Measurements from ENCODE around the gene LDAH.
A peak's percentile ranks its signal among the peaks of the same experiment; 100 is the strongest.

LDAH gene

GRCh38 chr2:20704886-20705285, 118.0 kb downstream of the LDAH start:
- Histone ChIP-seq H4K20me1 (peaks cover 0 to 30% (median 6%) of the 10 kb centered on the region in 11 experiments; a peak in 7 of 22 replicates), H3K4me2 (no peak overlapping the region), H3K4me1 (peaks cover 2 to 7% (median 4%) of the 10 kb centered on the region in 10 experiments; a peak in 19 of 20 replicates), H3K9ac (no peak overlapping the region), H3K27ac (no peak overlapping the region), H3K27me3 (no peaks in the 10 kb centered on the region), H3K9me3 (replicated peaks in 1 of 11) (no peaks in the 10 kb centered on the region), H3K4me3 (no peak overlapping the region), H3K36me3 (peaks cover 0 to 39% (median 12%) of the 10 kb centered on the region in 11 experiments; a peak in 15 of 22 replicates)
- no peak for TF ChIP-seq Cebpa-rat (IDR thresholded peaks at IDR 0.05)

DNA sequence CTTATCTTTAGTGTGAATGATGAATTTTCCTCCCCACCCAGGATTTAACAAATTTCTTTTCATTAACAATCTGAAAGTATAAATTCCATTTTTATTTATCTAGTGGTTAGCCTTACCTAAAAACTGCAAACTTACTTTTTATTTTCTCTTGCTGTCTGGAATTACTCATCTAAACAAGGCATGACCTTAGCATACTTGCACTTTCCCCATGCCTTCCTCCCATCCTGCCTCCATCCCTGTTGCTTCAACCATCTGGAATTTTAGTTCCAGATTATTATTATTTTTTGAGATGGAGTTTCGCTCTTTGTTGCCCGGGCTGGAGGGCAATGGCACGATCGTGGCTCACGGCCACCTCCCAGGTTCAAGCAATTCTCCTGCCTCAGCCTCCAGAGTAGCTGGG, 120.3 kb downstream of the LDAH start:
- no peak overlapping the region for H3K4me2 ChIP-seq
- H3K4me3 ChIP-seq = no peak overlapping the region
- H3K27ac ChIP-seq = no peak overlapping the region
- H3K36me3 ChIP-seq = peaks cover 9 to 53% (median 19%) of the 10 kb centered on the region in 11 experiments; a peak in 18 of 22 replicates
- no peaks in the 10 kb centered on the region for H3K9me3 ChIP-seq (replicated peaks in 1 of 11)
- no peaks in the 10 kb centered on the region for H3K27me3 ChIP-seq
- peaks cover 18 to 27% (median 22%) of the 10 kb centered on the region in 10 experiments for H3K4me1 ChIP-seq
- H3K9ac ChIP-seq = no peak overlapping the region
- TF ChIP-seq Cebpa-rat (IDR thresholded peaks at IDR 0.05) = no peak
- H4K20me1 ChIP-seq = peaks cover 0 to 10% (median 4%) of the 10 kb centered on the region in 11 experiments; a peak in 6 of 22 replicates

GRCh38 chr2:20698916-20699613, 123.8 kb downstream of the LDAH start:
- peak overlapping the region in 4 of 10 experiments; percentile 13 to 43 (median 29); a peak in 6 of 20 replicates for H3K4me3 ChIP-seq
- peaks cover 18 to 27% (median 22%) of the 10 kb centered on the region in 10 experiments for H3K4me1 ChIP-seq
- no peak for TF ChIP-seq Cebpa-rat (IDR thresholded peaks at IDR 0.05)
- peak overlapping the region in 5 of 11 experiments; percentile 32 to 60 (median 46); a peak in 9 of 22 replicates for H3K9ac ChIP-seq
- peaks cover 22 to 70% (median 43%) of the 10 kb centered on the region in 11 experiments for H3K36me3 ChIP-seq
- no peaks in the 10 kb centered on the region for H3K9me3 ChIP-seq (replicated peaks in 1 of 11)
- peak overlapping the region in 9 of 11 experiments; percentile 28 to 76 (median 40); a peak in 15 of 22 replicates for H3K27ac ChIP-seq
- H3K4me2 ChIP-seq = peak overlapping the region; percentile 65 to 80 (median 74)
- H3K27me3 ChIP-seq = no peaks in the 10 kb centered on the region
- peaks cover 0 to 9% (median 0%) of the 10 kb centered on the region in 11 experiments; a peak in 5 of 22 replicates for H4K20me1 ChIP-seq

- TF ChIP-seq Cebpa-rat (IDR thresholded peaks at IDR 0.05) = no peak
- H3K27me3 ChIP-seq = no peaks in the 10 kb centered on the region
- peaks cover 29 to 84% (median 50%) of the 10 kb centered on the region in 11 experiments for H3K36me3 ChIP-seq
- H3K4me3 ChIP-seq = no peak overlapping the region
- peaks cover 0 to 9% (median 0%) of the 10 kb centered on the region in 11 experiments; a peak in 5 of 22 replicates for H4K20me1 ChIP-seq
- H3K4me1 ChIP-seq = peaks cover 18 to 27% (median 22%) of the 10 kb centered on the region in 10 experiments
- H3K4me2 ChIP-seq = no peak overlapping the region
- no peak overlapping the region for H3K27ac ChIP-seq
- no peak overlapping the region for H3K9ac ChIP-seq
- no peaks in the 10 kb centered on the region for H3K9me3 ChIP-seq (replicated peaks in 1 of 11)
These were observed 125.5 kb downstream of the LDAH start for GRCh38 chr2:20697322-20697934.

- Histone ChIP-seq H3K27me3 (no peaks in the 10 kb centered on the region), H3K27ac (no peak overlapping the region), H3K4me3 (no peak overlapping the region), H3K36me3 (peaks cover 34 to 86% (median 55%) of the 10 kb centered on the region in 11 experiments), H3K4me2 (no peak overlapping the region), H3K9me3 (replicated peaks in 1 of 11) (no peaks in the 10 kb centered on the region), H3K4me1 (peaks cover 18 to 27% (median 22%) of the 10 kb centered on the region in 10 experiments), H4K20me1 (peaks cover 0 to 9% (median 0%) of the 10 kb centered on the region in 11 experiments; a peak in 5 of 22 replicates), H3K9ac (no peak overlapping the region)
- TF ChIP-seq Cebpa-rat (IDR thresholded peaks at IDR 0.05) = no peak
These were observed 126.5 kb downstream of the LDAH start for GRCh38 chr2:20696366-20696765.

DNA sequence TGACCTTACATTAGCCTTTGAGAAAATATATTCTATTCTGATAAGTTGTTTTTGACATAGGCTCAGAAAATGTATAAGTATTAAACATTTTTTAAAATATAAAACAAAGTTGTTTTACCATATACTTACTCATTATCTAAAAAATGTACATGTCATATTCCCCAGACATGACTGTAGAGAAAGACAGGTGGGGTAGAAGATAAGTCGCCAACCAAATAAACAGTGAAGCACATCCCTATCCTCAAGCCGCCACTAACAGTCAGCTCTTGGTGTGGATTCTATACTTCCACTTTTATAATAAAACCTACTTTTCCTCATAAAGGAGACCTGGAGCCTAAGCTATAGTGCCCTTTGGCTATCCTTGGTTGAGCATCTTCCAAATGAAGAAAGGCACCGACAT, 129.6 kb downstream of the LDAH start:
- H3K36me3 ChIP-seq = peaks cover 50 to 91% (median 67%) of the 10 kb centered on the region in 11 experiments
- H3K9me3 ChIP-seq (replicated peaks in 1 of 11) = peaks cover 0 to 13% (median 8%) of the 10 kb centered on the region in 11 experiments; a peak in 9 of 22 replicates
- H3K27ac ChIP-seq = no peak overlapping the region
- peaks cover 0 to 5% (median 3%) of the 10 kb centered on the region in 10 experiments; a peak in 15 of 20 replicates for H3K4me1 ChIP-seq
- no peak overlapping the region for H3K9ac ChIP-seq
- H3K27me3 ChIP-seq = no peaks in the 10 kb centered on the region
- no peak overlapping the region for H3K4me3 ChIP-seq
- H4K20me1 ChIP-seq = peaks cover 0 to 9% (median 0%) of the 10 kb centered on the region in 11 experiments; a peak in 5 of 22 replicates
- H3K4me2 ChIP-seq = no peak overlapping the region
- no peak for TF ChIP-seq Cebpa-rat (IDR thresholded peaks at IDR 0.05)

GRCh38 chr2:20692081-20692480, 130.8 kb downstream of the LDAH start:
- Histone ChIP-seq H3K27me3 (no peaks in the 10 kb centered on the region), H3K4me3 (no peak overlapping the region)
- TF ChIP-seq Cebpa-rat (IDR thresholded peaks at IDR 0.05) = no peak

GRCh38 chr2:20691076-20691734, 131.7 kb downstream of the LDAH start:
- no peak for TF ChIP-seq Cebpa-rat (IDR thresholded peaks at IDR 0.05)
- Histone ChIP-seq H3K9me3 (replicated peaks in 1 of 11) (peaks cover 0 to 13% (median 8%) of the 10 kb centered on the region in 11 experiments; a peak in 9 of 22 replicates), H3K4me1 (no peaks in the 10 kb centered on the region), H3K27me3 (no peaks in the 10 kb centered on the region), H3K9ac (no peak overlapping the region), H3K27ac (no peak overlapping the region), H3K36me3 (peaks cover 51 to 91% (median 75%) of the 10 kb centered on the region in 11 experiments), H3K4me3 (no peak overlapping the region), H4K20me1 (peaks cover 0 to 7% (median 0%) of the 10 kb centered on the region in 11 experiments; a peak in 5 of 22 replicates), H3K4me2 (no peak overlapping the region)

More at GRCh38 chr2:20692081-20692480, 130.8 kb downstream of the LDAH start:
- Histone ChIP-seq H3K4me1 (no peaks in the 10 kb centered on the region), H3K9ac (no peak overlapping the region), H3K4me2 (no peak overlapping the region), H4K20me1 (peaks cover 0 to 9% (median 0%) of the 10 kb centered on the region in 11 experiments; a peak in 5 of 22 replicates), H3K9me3 (replicated peaks in 1 of 11) (peaks cover 0 to 13% (median 8%) of the 10 kb centered on the region in 11 experiments; a peak in 9 of 22 replicates), H3K27ac (no peak overlapping the region), H3K36me3 (peaks cover 53 to 91% (median 75%) of the 10 kb centered on the region in 11 experiments)
